ENCODE data around the gene FSIP1. TPM values are rescaled to one million over a fixed set of nuclear protein-coding genes. Genes with fewer than 3 reads are reported as not detected.

Gene FSIP1
- total and polyA plus RNA-seq, 2 donors from 2014 or later = 0.75 to 2.4 TPM

GRCh38 chr15:39761006-39761405 is 21.6 kb downstream of the FSIP1 start:
- H3K27ac ChIP-seq (ENCODE audit: low read depth in 2 of 2, low read length in 2 of 2) = no peak overlapping the region
- H3K4me3 ChIP-seq (ENCODE audit: low read length in 3 of 3) = no peak overlapping the region
- no peaks in the 10 kb centered on the region for H3K36me3 ChIP-seq (ENCODE audit: control insufficient read depth in 2 of 3, insufficient read depth in 3 of 3, low read length in 3 of 3)
- no peaks in the 10 kb centered on the region for H3K4me1 ChIP-seq (ENCODE audit: control insufficient read depth in 2 of 3, insufficient read depth in 2 of 3, low read depth in 1 of 3, low read length in 3 of 3)
- FAIRE-seq = no peak
- no peaks in the 10 kb centered on the region for H3K27me3 ChIP-seq (ENCODE audit: control insufficient read depth, insufficient read depth, low read length)
- H3K9me3 ChIP-seq (ENCODE audit: control insufficient read depth in 2 of 3, insufficient read depth in 1 of 3, low read length in 3 of 3) = peaks cover 0 to 4% (median 0%) of the 10 kb centered on the region in 3 donors
- H3K9ac ChIP-seq (ENCODE audit: low read length in 3 of 3) = no peak overlapping the region
- intact Hi-C loops (cut with DNase I) = no loop called here
- TF ChIP-seq CTCF (IDR thresholded peaks at IDR 0.05; ENCODE audit: borderline replicate concordance, extremely low read depth, insufficient read depth) = no peak
- DNase-seq = no peak

- TF ChIP-seq CTCF (IDR thresholded peaks at IDR 0.05; ENCODE audit: borderline replicate concordance, extremely low read depth, insufficient read depth) = peak; percentile 76
- Histone ChIP-seq H3K4me3 (ENCODE audit: low read length in 3 of 3) (no peak overlapping the region), H3K36me3 (ENCODE audit: control insufficient read depth in 2 of 3, insufficient read depth in 3 of 3, low read length in 3 of 3) (no peaks in the 10 kb centered on the region), H3K27ac (ENCODE audit: low read depth in 2 of 2, low read length in 2 of 2) (no peak overlapping the region), H3K9ac (ENCODE audit: low read length in 3 of 3) (no peak overlapping the region), H3K27me3 (ENCODE audit: control insufficient read depth, insufficient read depth, low read length) (no peaks in the 10 kb centered on the region), H3K4me1 (ENCODE audit: control insufficient read depth in 2 of 3, insufficient read depth in 2 of 3, low read depth in 1 of 3, low read length in 3 of 3) (no peaks in the 10 kb centered on the region), H3K9me3 (ENCODE audit: control insufficient read depth in 2 of 3, insufficient read depth in 1 of 3, low read length in 3 of 3) (peaks cover 0 to under 1% (median 0%) of the 10 kb centered on the region in 3 donors)
- FAIRE-seq (peak; percentile 93), DNase-seq (peak in 2 of 5 donors; percentile 74 to 76)
- intact Hi-C loops (cut with DNase I) = loop anchor here (10.0 kb wide), 1 partner anchor 62 kb away; no protein-coding TSS in a partner anchor
Observed at GRCh38 chr15:39756806-39757522, 25.7 kb downstream of the FSIP1 start.

- Histone ChIP-seq H3K4me1 (ENCODE audit: control insufficient read depth in 2 of 3, insufficient read depth in 2 of 3, low read depth in 1 of 3, low read length in 3 of 3) (no peaks in the 10 kb centered on the region), H3K9ac (ENCODE audit: low read length in 3 of 3) (no peak overlapping the region), H3K27me3 (ENCODE audit: control insufficient read depth, insufficient read depth, low read length) (no peaks in the 10 kb centered on the region), H3K27ac (ENCODE audit: low read depth in 2 of 2, low read length in 2 of 2) (no peak overlapping the region), H3K9me3 (ENCODE audit: control insufficient read depth in 2 of 3, insufficient read depth in 1 of 3, low read length in 3 of 3) (no peaks in the 10 kb centered on the region), H3K36me3 (ENCODE audit: control insufficient read depth in 2 of 3, insufficient read depth in 3 of 3, low read length in 3 of 3) (no peaks in the 10 kb centered on the region), H3K4me3 (ENCODE audit: low read length in 3 of 3) (no peak overlapping the region)
- TF ChIP-seq CTCF (IDR thresholded peaks at IDR 0.05; ENCODE audit: borderline replicate concordance, extremely low read depth, insufficient read depth) = no peak
- DNase-seq (no peak), FAIRE-seq (no peak)
- intact Hi-C loops (cut with DNase I) = loop anchor here (10.0 kb wide), 1 partner anchor 58 kb away; no protein-coding TSS in a partner anchor
Observed at GRCh38 chr15:39752991-39753390, 29.6 kb downstream of the FSIP1 start.
